ENCODE results near the gene ANGEL2.

DNA sequence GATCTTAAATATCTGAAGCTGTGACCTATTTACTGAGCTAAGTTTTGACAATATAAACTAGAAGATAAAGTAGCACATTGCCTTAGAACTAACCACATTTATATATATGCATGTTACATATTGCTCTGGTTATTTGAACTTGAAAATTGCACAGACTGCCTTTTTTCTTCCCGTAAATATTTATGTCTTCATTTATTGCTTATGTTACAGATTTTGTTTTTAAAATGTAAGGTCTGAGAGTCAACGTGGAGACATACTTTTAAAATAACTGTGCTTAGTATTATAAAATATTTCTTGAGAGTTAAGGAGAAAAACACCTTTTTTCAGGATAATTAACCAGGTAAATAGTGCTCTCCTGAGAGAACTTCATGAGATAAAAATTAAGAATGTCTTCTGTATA is 38.5 kb upstream of the ANGEL2 start:
- TF ChIP-seq, protein P1, sequence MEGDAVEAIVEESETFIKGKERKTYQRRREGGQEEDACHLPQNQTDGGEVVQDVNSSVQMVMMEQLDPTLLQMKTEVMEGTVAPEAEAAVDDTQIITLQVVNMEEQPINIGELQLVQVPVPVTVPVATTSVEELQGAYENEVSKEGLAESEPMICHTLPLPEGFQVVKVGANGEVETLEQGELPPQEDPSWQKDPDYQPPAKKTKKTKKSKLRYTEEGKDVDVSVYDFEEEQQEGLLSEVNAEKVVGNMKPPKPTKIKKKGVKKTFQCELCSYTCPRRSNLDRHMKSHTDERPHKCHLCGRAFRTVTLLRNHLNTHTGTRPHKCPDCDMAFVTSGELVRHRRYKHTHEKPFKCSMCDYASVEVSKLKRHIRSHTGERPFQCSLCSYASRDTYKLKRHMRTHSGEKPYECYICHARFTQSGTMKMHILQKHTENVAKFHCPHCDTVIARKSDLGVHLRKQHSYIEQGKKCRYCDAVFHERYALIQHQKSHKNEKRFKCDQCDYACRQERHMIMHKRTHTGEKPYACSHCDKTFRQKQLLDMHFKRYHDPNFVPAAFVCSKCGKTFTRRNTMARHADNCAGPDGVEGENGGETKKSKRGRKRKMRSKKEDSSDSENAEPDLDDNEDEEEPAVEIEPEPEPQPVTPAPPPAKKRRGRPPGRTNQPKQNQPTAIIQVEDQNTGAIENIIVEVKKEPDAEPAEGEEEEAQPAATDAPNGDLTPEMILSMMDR (IDR thresholded peaks at IDR 0.05) = no peak
- no peak for TF ChIP-seq POLR2A (IDR thresholded peaks at IDR 0.05)
